ENCODE results near the gene CACNB1.

The CACNB1 gene

GRCh38 chr17:39151150-39151942 is 46.1 kb downstream of the CACNB1 start, which contains the start of gene PLXDC1:
Gene PLXDC1 (minus strand): TSS chr17:39151637. CDS start chr17:39151437, 200 bp downstream.
- no peak for TF ChIP-seq CTCF (conservative IDR thresholded peaks at IDR 0.05; ENCODE audit: low read length)
- DNase-seq (ENCODE audit: low read depth) = no peak
- peak within 1 kb of the TSS; percentile 31 for H3K4me3 ChIP-seq (ENCODE audit: low read length)

GRCh38 chr17:39150795-39151149 is 46.7 kb downstream of the CACNB1 start:
- no peak overlapping the region for H3K4me3 ChIP-seq (ENCODE audit: low read length)
- no peak for DNase-seq (ENCODE audit: low read depth)
- no peak for TF ChIP-seq CTCF (conservative IDR thresholded peaks at IDR 0.05; ENCODE audit: low read length)

GRCh38 chr17:39150104-39150634 is 47.3 kb downstream of the CACNB1 start:
- H3K4me3 ChIP-seq (ENCODE audit: low read length) = no peak overlapping the region
- no peak for DNase-seq (ENCODE audit: low read depth)
- no peak for TF ChIP-seq CTCF (conservative IDR thresholded peaks at IDR 0.05; ENCODE audit: low read length)

GRCh38 chr17:39147221-39148185 is 50.0 kb downstream of the CACNB1 start:
- TF ChIP-seq CTCF (conservative IDR thresholded peaks at IDR 0.05; ENCODE audit: low read length) = no peak
- no peak overlapping the region for H3K4me3 ChIP-seq (ENCODE audit: low read length)
- DNase-seq (ENCODE audit: low read depth) = no peak

GRCh38 chr17:39146273-39146672 is 51.2 kb downstream of the CACNB1 start:
- DNase-seq (ENCODE audit: low read depth) = no peak
- H3K4me3 ChIP-seq (ENCODE audit: low read length) = no peak overlapping the region
- TF ChIP-seq CTCF (conservative IDR thresholded peaks at IDR 0.05; ENCODE audit: low read length) = no peak

- no peak overlapping the region for H3K4me3 ChIP-seq (ENCODE audit: low read length)
- DNase-seq (ENCODE audit: low read depth) = no peak
- no peak for TF ChIP-seq CTCF (conservative IDR thresholded peaks at IDR 0.05; ENCODE audit: low read length)
Measured at GRCh38 chr17:39145143-39145542, 52.3 kb downstream of the CACNB1 start.

Measured in AG10803 (cell line).